ENCODE data around the gene UPF1.

The UPF1 gene

DNA sequence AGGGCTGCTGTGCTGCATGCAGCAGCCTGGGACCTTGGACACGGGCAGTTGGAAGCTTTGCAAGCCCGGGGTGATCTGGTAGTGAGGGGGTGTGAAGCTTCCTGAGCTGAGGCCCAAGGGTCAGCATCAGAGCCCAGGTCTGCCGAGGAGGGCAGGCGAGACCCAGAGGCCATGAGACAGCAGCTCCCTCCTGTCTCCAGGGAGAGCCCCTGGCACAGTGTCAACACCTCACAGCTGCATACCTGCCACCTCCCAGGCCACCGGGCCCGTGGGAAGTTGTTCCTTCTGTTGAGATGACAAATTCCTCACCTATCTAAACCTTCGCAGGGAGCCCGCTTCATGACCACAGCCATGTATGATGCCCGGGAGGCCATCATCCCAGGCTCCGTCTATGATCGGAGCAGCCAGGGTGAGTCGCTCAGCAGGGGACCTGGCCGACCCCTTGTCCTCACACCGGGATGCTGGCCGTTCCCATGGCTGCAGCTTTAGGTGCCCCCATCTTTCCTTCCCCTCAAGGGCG is 32.1 kb downstream of the UPF1 start:
- TF ChIP-seq, protein P1, sequence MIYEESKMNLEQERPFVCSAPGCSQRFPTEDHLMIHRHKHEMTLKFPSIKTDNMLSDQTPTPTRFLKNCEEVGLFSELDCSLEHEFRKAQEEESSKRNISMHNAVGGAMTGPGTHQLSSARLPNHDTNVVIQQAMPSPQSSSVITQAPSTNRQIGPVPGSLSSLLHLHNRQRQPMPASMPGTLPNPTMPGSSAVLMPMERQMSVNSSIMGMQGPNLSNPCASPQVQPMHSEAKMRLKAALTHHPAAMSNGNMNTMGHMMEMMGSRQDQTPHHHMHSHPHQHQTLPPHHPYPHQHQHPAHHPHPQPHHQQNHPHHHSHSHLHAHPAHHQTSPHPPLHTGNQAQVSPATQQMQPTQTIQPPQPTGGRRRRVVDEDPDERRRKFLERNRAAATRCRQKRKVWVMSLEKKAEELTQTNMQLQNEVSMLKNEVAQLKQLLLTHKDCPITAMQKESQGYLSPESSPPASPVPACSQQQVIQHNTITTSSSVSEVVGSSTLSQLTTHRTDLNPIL (CRISPR knock-in tag; IDR thresholded peaks at IDR 0.05; ENCODE audit: low read depth): no peak
- TF ChIP-seq PATZ1 (CRISPR knock-in tag; IDR thresholded peaks at IDR 0.05; ENCODE audit: borderline replicate concordance) (no peak), BACH2 (CRISPR knock-in tag; IDR thresholded peaks at IDR 0.05; ENCODE audit: borderline replicate concordance) (no peak), ZNF70 (CRISPR knock-in tag; IDR thresholded peaks at IDR 0.05) (no peak), SNAI2 (CRISPR knock-in tag; IDR thresholded peaks at IDR 0.05) (no peak), TOX (CRISPR knock-in tag; IDR thresholded peaks at IDR 0.05; ENCODE audit: borderline replicate concordance) (no peak), ZC3H10 (CRISPR knock-in tag; IDR thresholded peaks at IDR 0.05) (no peak), GLIS3 (CRISPR knock-in tag; IDR thresholded peaks at IDR 0.05) (no peak), CSDC2 (CRISPR knock-in tag; IDR thresholded peaks at IDR 0.05) (no peak), ZNF8 (CRISPR knock-in tag; IDR thresholded peaks at IDR 0.05) (no peak), ZNF565 (CRISPR knock-in tag; conservative IDR thresholded peaks at IDR 0.05; ENCODE audit: low read depth) (no peak)
- no peak for ATAC-seq

DNA sequence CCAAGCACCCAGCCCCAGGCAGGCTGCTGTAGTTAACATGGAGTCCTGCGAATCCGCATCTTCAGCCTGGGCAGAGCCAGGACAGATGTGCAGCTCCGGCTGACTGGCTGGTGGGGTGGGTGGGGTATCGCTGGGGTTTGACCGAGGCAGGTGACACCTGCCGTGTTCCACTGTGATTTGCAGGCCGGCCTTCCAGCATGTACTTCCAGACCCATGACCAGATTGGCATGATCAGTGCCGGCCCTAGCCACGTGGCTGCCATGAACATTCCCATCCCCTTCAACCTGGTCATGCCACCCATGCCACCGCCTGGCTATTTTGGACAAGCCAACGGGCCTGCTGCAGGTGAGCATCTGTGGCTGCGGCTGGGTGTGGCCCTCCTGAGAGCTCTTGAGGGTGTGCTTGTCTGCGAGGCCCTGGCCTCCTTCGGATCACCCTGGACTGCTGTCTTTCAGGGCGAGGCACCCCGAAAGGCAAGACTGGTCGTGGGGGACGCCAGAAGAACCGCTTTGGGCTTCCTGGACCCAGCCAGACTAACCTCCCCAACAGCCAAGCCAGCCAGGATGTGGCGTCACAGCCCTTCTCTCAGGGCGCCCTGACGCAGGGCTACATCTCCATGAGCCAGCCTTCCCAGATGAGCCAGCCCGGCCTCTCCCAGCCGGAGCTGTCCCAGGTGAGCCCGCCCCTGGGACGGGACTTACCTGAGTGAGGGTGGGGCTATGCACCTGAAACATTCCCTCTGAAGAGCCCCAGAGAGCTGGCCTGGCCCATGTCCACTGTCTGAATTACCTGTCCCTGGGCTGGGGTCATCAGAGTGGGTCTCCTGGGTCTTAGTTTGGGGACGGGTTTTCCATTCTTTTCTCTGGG is 33.6 kb downstream of the UPF1 start:
- no peak for ATAC-seq
- TF ChIP-seq ISL1 (CRISPR knock-in tag; IDR thresholded peaks at IDR 0.05) (no peak), PATZ1 (CRISPR knock-in tag; IDR thresholded peaks at IDR 0.05; ENCODE audit: borderline replicate concordance) (no peak), ZFP3 (CRISPR knock-in tag; IDR thresholded peaks at IDR 0.05) (no peak)
- TF ChIP-seq, protein P2, sequence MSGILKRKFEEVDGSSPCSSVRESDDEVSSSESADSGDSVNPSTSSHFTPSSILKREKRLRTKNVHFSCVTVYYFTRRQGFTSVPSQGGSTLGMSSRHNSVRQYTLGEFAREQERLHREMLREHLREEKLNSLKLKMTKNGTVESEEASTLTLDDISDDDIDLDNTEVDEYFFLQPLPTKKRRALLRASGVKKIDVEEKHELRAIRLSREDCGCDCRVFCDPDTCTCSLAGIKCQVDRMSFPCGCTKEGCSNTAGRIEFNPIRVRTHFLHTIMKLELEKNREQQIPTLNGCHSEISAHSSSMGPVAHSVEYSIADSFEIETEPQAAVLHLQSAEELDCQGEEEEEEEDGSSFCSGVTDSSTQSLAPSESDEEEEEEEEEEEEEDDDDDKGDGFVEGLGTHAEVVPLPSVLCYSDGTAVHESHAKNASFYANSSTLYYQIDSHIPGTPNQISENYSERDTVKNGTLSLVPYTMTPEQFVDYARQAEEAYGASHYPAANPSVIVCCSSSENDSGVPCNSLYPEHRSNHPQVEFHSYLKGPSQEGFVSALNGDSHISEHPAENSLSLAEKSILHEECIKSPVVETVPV (CRISPR knock-in tag; IDR thresholded peaks at IDR 0.05): no peak

- peak; percentile 94 for ATAC-seq
- TF ChIP-seq CSDC2 (CRISPR knock-in tag; IDR thresholded peaks at IDR 0.05) (no peak), PATZ1 (CRISPR knock-in tag; IDR thresholded peaks at IDR 0.05; ENCODE audit: borderline replicate concordance) (no peak)
- TF ChIP-seq, protein P3, sequence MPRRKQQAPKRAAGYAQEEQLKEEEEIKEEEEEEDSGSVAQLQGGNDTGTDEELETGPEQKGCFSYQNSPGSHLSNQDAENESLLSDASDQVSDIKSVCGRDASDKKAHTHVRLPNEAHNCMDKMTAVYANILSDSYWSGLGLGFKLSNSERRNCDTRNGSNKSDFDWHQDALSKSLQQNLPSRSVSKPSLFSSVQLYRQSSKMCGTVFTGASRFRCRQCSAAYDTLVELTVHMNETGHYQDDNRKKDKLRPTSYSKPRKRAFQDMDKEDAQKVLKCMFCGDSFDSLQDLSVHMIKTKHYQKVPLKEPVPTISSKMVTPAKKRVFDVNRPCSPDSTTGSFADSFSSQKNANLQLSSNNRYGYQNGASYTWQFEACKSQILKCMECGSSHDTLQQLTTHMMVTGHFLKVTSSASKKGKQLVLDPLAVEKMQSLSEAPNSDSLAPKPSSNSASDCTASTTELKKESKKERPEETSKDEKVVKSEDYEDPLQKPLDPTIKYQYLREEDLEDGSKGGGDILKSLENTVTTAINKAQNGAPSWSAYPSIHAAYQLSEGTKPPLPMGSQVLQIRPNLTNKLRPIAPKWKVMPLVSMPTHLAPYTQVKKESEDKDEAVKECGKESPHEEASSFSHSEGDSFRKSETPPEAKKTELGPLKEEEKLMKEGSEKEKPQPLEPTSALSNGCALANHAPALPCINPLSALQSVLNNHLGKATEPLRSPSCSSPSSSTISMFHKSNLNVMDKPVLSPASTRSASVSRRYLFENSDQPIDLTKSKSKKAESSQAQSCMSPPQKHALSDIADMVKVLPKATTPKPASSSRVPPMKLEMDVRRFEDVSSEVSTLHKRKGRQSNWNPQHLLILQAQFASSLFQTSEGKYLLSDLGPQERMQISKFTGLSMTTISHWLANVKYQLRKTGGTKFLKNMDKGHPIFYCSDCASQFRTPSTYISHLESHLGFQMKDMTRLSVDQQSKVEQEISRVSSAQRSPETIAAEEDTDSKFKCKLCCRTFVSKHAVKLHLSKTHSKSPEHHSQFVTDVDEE (CRISPR knock-in tag; IDR thresholded peaks at IDR 0.05): no peak
- TF ChIP-seq, protein P2 (CRISPR knock-in tag; IDR thresholded peaks at IDR 0.05): no peak
These were observed 34.4 kb downstream of the UPF1 start for GRCh38 chr19:18865973-18866799.

All from SK-N-SH treated with all-trans-retinoic acid at 6 μM for 48 hours (cell line).